ENCODE results near the gene SLAMF1. TPM values are rescaled to one million over a fixed set of nuclear protein-coding genes. Genes with fewer than 3 reads are reported as not detected.

Gene SLAMF1
- total and polyA plus RNA-seq, 11 donors, result 0.14 to 4.3 (median 0.60) TPM; not detected in 5

GRCh38 chr1:160680399-160680798 is 33.6 kb upstream of the SLAMF1 start:
- H3K27ac ChIP-seq, result no peak overlapping the region
- H3K9me3 ChIP-seq, result no peaks in the 10 kb centered on the region
- DNase-seq (no peak), ATAC-seq (no peak)
- peaks cover 0 to 52% (median 0%) of the 10 kb centered on the region in 9 donors for H3K36me3 ChIP-seq
- no peak overlapping the region for H3K4me3 ChIP-seq
- intact Hi-C loops (cut with DNase I), result loop anchor here in 2 of 10 donors (5.0 kb wide), 2 partner anchors 152 to 253 kb away; no protein-coding TSS in a partner anchor
- peaks cover 0 to 11% (median 6%) of the 10 kb centered on the region in 9 donors for H3K27me3 ChIP-seq
- WGBS, 4 donors, result 87 to 93% (median 91%) methylated on average over 8 of the region's 8 CpGs
- TF ChIP-seq CTCF (IDR thresholded peaks at IDR 0.05) (no peak), POLR2A (IDR thresholded peaks at IDR 0.05) (no peak)
- peaks cover 0 to 47% (median 0%) of the 10 kb centered on the region in 12 donors for H3K4me1 ChIP-seq

- Histone ChIP-seq H3K4me3 (no peak overlapping the region), H3K4me1 (peaks cover 0 to 47% (median 0%) of the 10 kb centered on the region in 12 donors), H3K27ac (no peak overlapping the region), H3K27me3 (peaks cover 0 to 11% (median 6%) of the 10 kb centered on the region in 9 donors), H3K9me3 (no peaks in the 10 kb centered on the region), H3K36me3 (peaks cover 0 to 52% (median 0%) of the 10 kb centered on the region in 9 donors)
- no peak for DNase-seq
- TF ChIP-seq POLR2A (IDR thresholded peaks at IDR 0.05) (no peak), CTCF (IDR thresholded peaks at IDR 0.05) (no peak)
- 66 to 82% (median 71%) methylated on average over 3 of the region's 3 CpGs for WGBS, 4 donors
- ATAC-seq, result no peak
- intact Hi-C loops (cut with DNase I), result loop anchor here in 7 of 10 donors (5.0 to 10.0 kb wide), 7 partner anchors 145 to 465 kb away; partner anchors contain the start of gene ITLN2 (in 2 of the 7)
These were observed 33.0 kb upstream of the SLAMF1 start for GRCh38 chr1:160679893-160680292.

- Histone ChIP-seq H3K4me1 (peaks cover 0 to 47% (median 0%) of the 10 kb centered on the region in 12 donors), H3K27me3 (peaks cover 0 to 15% (median 0%) of the 10 kb centered on the region in 9 donors), H3K36me3 (peaks cover 0 to 44% (median 0%) of the 10 kb centered on the region in 9 donors), H3K9me3 (no peaks in the 10 kb centered on the region), H3K27ac (no peak overlapping the region), H3K4me3 (no peak overlapping the region)
- DNase-seq (no peak), ATAC-seq (no peak)
- 77 to 85% (median 83%) methylated on average over 13 of the region's 13 CpGs for WGBS, 4 donors
- TF ChIP-seq CTCF (IDR thresholded peaks at IDR 0.05), result no peak
- TF ChIP-seq POLR2A (IDR thresholded peaks at IDR 0.05), result no peak
- intact Hi-C loops (cut with DNase I), result loop anchor here in 6 of 10 donors (5.0 to 10.0 kb wide), 6 partner anchors 148 to 468 kb away; partner anchors contain the start of gene ITLN2 (in 2 of the 6)
These were observed 30.2 kb upstream of the SLAMF1 start for GRCh38 chr1:160676869-160677597.
